K562 (cell line): ENCODE measurements around the gene C9orf50. TPM values are rescaled to one million over a fixed set of nuclear protein-coding genes. Genes with fewer than 3 reads are reported as not detected.

ENCODE experiments used
- C11orf30 ChIP-seq: fragments of 450-650 bp; IDR thresholded peaks from 2 replicates; pipeline ENCODE4 v1.6.1; 2016; ENCODE audit warnings: low read depth, mild to moderate bottlenecking
- CREM ChIP-seq: IDR thresholded peaks from 2 replicates; pipeline ENCODE4 v1.6.1; 2014; ENCODE audit warnings: antibody characterized with exemption, low read depth
- DIDO1 ChIP-seq: fragments of 450-650 bp; IDR thresholded peaks from 2 replicates; pipeline ENCODE4 v1.6.1; 2016; ENCODE audit warnings: low read depth, missing biosample characterization, missing genetic modification characterization
- ETV1 ChIP-seq: fragments of 450-650 bp; conservative IDR thresholded peaks from 2 replicates; pipeline ENCODE4 v1.6.1; 2016; ENCODE audit warnings: missing genetic modification characterization, control low read depth, low read depth, missing compliant biosample characterization
- FOXK2 ChIP-seq, 2 experiments: fragments of 450-650 bp; IDR thresholded peaks in 1 of 2; conservative IDR thresholded peaks in 1 of 2; 2 replicates each; pipeline ENCODE4 v1.6.1; 2016; ENCODE audit warnings: low read depth in 2 of 2, mild to moderate bottlenecking in 1 of 2
- HNRNPLL ChIP-seq: fragments of 200-400 bp; formaldehyde crosslinking; IDR thresholded peaks from 2 replicates; pipeline ENCODE4 v1.6.1; 2017; ENCODE audit warnings: low read length, low read depth, mild to moderate bottlenecking; ENCODE audit not compliant: poor library complexity, severe bottlenecking
- MYC ChIP-seq, 2 experiments: fragments of 250-450 bp in 1 of 2; sonication (Bioruptor Pico) in 1 of 2; IDR thresholded peaks; 2 replicates each; pipeline versions ENCODE4 v1.5.1 to v1.6.1; 2012 to 2021; ENCODE audit warnings: low read depth in 2 of 2, borderline replicate concordance in 1 of 2, improper control_type of control experiment in 1 of 2, low read length in 1 of 2, mild to moderate bottlenecking in 1 of 2, moderate library complexity in 1 of 2
- NFIC ChIP-seq: fragments of 450-650 bp; IDR thresholded peaks from 2 replicates; pipeline ENCODE4 v1.6.1; 2017; ENCODE audit warnings: mild to moderate bottlenecking, inconsistent platforms
- NONO ChIP-seq, 2 experiments: fragments of 200-400 bp in 1 of 2; fragments of 450-650 bp in 1 of 2; formaldehyde crosslinking in 1 of 2; IDR thresholded peaks; 2 replicates each; pipeline ENCODE4 v1.6.1; 2017; ENCODE audit warnings: low read depth in 2 of 2, mild to moderate bottlenecking in 2 of 2, moderate library complexity in 2 of 2, low read length in 1 of 2
- NR2C2 ChIP-seq, 2 experiments: fragments of 200-800 bp in 1 of 2; sonication (Bioruptor generic) in 1 of 2; sonication (generic) in 1 of 2; formaldehyde crosslinking in 1 of 2; IDR thresholded peaks; 2 replicates each; pipeline versions ENCODE4 v1.6.1 to v1.8.0; 2016 to 2022; ENCODE audit warnings: mild to moderate bottlenecking in 1 of 2, missing compliant biosample characterization in 1 of 2, missing genetic modification characterization in 1 of 2, missing genetic modification reagents in 1 of 2
- NUFIP1 ChIP-seq: fragments of 450-650 bp; IDR thresholded peaks from 2 replicates; pipeline ENCODE4 v1.6.1; 2018; ENCODE audit not compliant: partially characterized antibody
- PCBP2 ChIP-seq: fragments of 200-400 bp; formaldehyde crosslinking; IDR thresholded peaks from 2 replicates; pipeline ENCODE4 v1.6.1; 2018; ENCODE audit warnings: low read length, low read depth, mild to moderate bottlenecking, moderate library complexity; ENCODE audit not compliant: poor library complexity, severe bottlenecking
- ZNF239 ChIP-seq: fragments of 250-450 bp; sonication (Bioruptor Pico); IDR thresholded peaks from 2 replicates; pipeline ENCODE4 v1.4.0; 2020; ENCODE audit warnings: mild to moderate bottlenecking
- ZNF507 ChIP-seq: conservative IDR thresholded peaks from 2 replicates; pipeline ENCODE4 v1.6.1; 2017; ENCODE audit warnings: missing genetic modification characterization, missing compliant biosample characterization
- polyA plus RNA-seq, 8 experiments: library from polyadenylated mRNA; depleted of rRNA in 4 of 8; stranded (reverse) in 5 of 8; unstranded in 3 of 8; fragments of >200 nt; fragmentation: Nextera tagmentation in 2 of 8; fragmentation: Illumina TruSeq in 1 of 8; extraction: Ambion mirVana in 2 of 8; extraction: Trizol in 1 of 8; gene quantifications; 2 replicates each; pipeline versions ENCODE4 v1.2.1 to v1.2.3, GENCODE V29; 2011 to 2014; ENCODE audit warnings: inconsistent platforms in 1 of 8, missing spikeins in 1 of 8
- total RNA-seq, 7 experiments: library from RNA; depleted of rRNA in 6 of 7; stranded (reverse); fragments of >200 nt in 6 of 7; fragmentation: Illumina TruSeq in 2 of 7; extraction: Trizol in 2 of 7; gene quantifications; 2 replicates each; pipeline versions ENCODE4 v1.2.1 to v1.2.3, GENCODE V29; 2011 to 2021; ENCODE audit warnings: low replicate concordance in 1 of 7
- TF ChIP-seq, protein P1 (sequence below): conservative IDR thresholded peaks from 2 replicates; pipeline ENCODE4 v1.6.1; 2011; ENCODE audit warnings: low read depth, mild to moderate bottlenecking, low read length; ENCODE audit not compliant: control insufficient read depth
- TF ChIP-seq, protein P2 (sequence below), 2 experiments: fragments of 450-650 bp in 1 of 2; sonication (generic) in 1 of 2; formaldehyde crosslinking in 1 of 2; IDR thresholded peaks; 2 replicates each; pipeline versions ENCODE4 v1.7.1 to v1.9.0; 2016 to 2022; ENCODE audit warnings: inconsistent platforms in 1 of 2, mild to moderate bottlenecking in 1 of 2, missing genetic modification reagents in 1 of 2

Gene C9orf50
- total and polyA plus RNA-seq, 9 of the 15 experiments (the other 6 are each of a cell fraction or from before 2014, with no cell fraction given) = not detected

DNA sequence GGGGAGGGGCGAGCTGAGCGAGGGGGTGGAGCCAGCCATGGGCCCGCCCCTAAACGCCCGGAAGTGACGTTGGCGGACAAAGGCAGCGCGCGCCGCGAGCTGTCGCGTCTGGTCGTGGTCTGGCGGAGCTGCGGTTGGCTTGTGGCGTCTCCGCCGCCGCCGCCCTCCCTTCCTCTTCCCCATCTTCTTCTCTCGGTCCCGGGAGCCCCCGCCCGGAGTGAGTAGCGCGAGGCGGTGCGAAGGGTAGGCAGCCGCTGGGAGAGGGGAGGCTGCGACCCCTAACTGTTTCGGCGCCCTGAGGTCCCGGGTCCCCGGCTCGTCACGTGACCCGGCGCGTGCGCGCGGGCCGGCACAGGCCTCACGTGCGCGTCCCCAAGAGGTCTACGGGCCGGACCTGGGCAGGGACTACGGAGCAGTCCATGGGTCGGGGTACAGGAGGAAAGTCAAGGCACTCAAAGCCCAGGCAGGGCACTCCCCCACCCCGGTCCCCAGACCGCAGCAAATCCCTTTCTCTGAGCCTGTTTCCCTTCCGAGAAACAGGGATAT lies 5.3 kb upstream of the C9orf50 start, which contains the start of gene NTMT1 (continued):
- TF ChIP-seq DIDO1 (peak; percentile 64; the same call in 1 of the 2 replicates), NONO (IDR thresholded peaks at IDR 0.05; ENCODE audit: low read depth in 2 of 2, low read length in 1 of 2) (0 out of 4 replicates have a peak, but pooled peaks of 1 of the 2 experiments have one; percentile 50), MYC (IDR thresholded peaks at IDR 0.05; ENCODE audit: low read depth, low read length) (peak; percentile 96), MYC (CRISPR knock-in tag; IDR thresholded peaks at IDR 0.05; ENCODE audit: borderline replicate concordance, low read depth) (peak; percentile 91; the same call in 1 of the 2 replicates), HNRNPLL (peak; percentile 23), NUFIP1 (no peak), FOXK2 (conservative IDR thresholded peaks at IDR 0.05 in 1 of 2, IDR thresholded peaks at IDR 0.05 in 1 of 2; ENCODE audit: low read depth in 2 of 2) (peak; percentile 62 to 82), ZNF507 (tag) (no peak), ETV1 (tag) (0 out of 2 replicates have a peak, but pooled peaks have one; percentile 26), C11orf30 (peak; percentile 88), ZNF239 (CRISPR knock-in tag) (no peak), NR2C2 (CRISPR knock-in tag; IDR thresholded peaks at IDR 0.05) (no peak), NR2C2 (tag; IDR thresholded peaks at IDR 0.05) (peak; percentile 57; the same call in 1 of the 2 replicates), NFIC (peak; percentile 33; the same call in 1 of the 2 replicates), CREM (peak; percentile 97), PCBP2 (peak; percentile 12)
- TF ChIP-seq, protein P1, sequence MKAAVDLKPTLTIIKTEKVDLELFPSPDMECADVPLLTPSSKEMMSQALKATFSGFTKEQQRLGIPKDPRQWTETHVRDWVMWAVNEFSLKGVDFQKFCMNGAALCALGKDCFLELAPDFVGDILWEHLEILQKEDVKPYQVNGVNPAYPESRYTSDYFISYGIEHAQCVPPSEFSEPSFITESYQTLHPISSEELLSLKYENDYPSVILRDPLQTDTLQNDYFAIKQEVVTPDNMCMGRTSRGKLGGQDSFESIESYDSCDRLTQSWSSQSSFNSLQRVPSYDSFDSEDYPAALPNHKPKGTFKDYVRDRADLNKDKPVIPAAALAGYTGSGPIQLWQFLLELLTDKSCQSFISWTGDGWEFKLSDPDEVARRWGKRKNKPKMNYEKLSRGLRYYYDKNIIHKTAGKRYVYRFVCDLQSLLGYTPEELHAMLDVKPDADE = peak; percentile 77; the same call in 1 of the 2 replicates
- TF ChIP-seq, protein P2, sequence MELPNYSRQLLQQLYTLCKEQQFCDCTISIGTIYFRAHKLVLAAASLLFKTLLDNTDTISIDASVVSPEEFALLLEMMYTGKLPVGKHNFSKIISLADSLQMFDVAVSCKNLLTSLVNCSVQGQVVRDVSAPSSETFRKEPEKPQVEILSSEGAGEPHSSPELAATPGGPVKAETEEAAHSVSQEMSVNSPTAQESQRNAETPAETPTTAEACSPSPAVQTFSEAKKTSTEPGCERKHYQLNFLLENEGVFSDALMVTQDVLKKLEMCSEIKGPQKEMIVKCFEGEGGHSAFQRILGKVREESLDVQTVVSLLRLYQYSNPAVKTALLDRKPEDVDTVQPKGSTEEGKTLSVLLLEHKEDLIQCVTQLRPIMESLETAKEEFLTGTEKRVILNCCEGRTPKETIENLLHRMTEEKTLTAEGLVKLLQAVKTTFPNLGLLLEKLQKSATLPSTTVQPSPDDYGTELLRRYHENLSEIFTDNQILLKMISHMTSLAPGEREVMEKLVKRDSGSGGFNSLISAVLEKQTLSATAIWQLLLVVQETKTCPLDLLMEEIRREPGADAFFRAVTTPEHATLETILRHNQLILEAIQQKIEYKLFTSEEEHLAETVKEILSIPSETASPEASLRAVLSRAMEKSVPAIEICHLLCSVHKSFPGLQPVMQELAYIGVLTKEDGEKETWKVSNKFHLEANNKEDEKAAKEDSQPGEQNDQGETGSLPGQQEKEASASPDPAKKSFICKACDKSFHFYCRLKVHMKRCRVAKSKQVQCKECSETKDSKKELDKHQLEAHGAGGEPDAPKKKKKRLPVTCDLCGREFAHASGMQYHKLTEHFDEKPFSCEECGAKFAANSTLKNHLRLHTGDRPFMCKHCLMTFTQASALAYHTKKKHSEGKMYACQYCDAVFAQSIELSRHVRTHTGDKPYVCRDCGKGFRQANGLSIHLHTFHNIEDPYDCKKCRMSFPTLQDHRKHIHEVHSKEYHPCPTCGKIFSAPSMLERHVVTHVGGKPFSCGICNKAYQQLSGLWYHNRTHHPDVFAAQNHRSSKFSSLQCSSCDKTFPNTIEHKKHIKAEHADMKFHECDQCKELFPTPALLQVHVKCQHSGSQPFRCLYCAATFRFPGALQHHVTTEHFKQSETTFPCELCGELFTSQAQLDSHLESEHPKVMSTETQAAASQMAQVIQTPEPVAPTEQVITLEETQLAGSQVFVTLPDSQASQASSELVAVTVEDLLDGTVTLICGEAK (IDR thresholded peaks at IDR 0.05) = peak; percentile 85
- TF ChIP-seq, protein P2 (CRISPR knock-in tag; IDR thresholded peaks at IDR 0.05) = no peak
